NB4 (cell line): ENCODE data around the gene PLEKHG3.

ENCODE experiments used
- MAX ChIP-seq: IDR thresholded peaks from 2 replicates; pipeline ENCODE4 v1.6.1; 2011; ENCODE audit warnings: low read depth, low read length
- POLR2A ChIP-seq: IDR thresholded peaks from 2 replicates; pipeline ENCODE4 v1.6.1; 2011; ENCODE audit warnings: mild to moderate bottlenecking; ENCODE audit not compliant: insufficient read length; ENCODE audit errors: extremely low read depth
- TF ChIP-seq, protein P1 (sequence below): IDR thresholded peaks from one replicate; pipeline ENCODE4 v1.5.1; 2012; ENCODE audit warnings: low read depth, low read length

DNA sequence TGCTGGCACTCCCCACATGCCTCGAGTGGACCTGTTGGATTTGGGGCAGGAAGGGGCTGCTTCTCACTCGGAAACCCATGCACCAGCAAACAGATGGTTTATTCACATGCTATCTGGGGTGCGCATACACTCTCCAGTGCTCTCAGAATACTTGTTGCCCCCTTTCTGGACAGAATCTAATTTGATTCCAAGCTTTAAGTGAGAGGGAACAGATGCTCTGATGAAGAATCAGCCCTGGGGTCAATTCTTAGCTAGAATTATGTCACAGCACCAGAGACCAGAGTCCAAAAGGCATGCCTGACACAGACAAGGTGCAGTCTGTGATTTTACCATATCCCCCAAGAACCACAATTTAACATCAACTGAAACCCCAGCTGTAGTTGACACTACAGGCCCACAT lies 91.7 kb downstream of the PLEKHG3 start:
- TF ChIP-seq POLR2A (no peak), MAX (no peak)
- TF ChIP-seq, protein P1, sequence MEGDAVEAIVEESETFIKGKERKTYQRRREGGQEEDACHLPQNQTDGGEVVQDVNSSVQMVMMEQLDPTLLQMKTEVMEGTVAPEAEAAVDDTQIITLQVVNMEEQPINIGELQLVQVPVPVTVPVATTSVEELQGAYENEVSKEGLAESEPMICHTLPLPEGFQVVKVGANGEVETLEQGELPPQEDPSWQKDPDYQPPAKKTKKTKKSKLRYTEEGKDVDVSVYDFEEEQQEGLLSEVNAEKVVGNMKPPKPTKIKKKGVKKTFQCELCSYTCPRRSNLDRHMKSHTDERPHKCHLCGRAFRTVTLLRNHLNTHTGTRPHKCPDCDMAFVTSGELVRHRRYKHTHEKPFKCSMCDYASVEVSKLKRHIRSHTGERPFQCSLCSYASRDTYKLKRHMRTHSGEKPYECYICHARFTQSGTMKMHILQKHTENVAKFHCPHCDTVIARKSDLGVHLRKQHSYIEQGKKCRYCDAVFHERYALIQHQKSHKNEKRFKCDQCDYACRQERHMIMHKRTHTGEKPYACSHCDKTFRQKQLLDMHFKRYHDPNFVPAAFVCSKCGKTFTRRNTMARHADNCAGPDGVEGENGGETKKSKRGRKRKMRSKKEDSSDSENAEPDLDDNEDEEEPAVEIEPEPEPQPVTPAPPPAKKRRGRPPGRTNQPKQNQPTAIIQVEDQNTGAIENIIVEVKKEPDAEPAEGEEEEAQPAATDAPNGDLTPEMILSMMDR = no peak
